ENCODE results near the gene ASTN2. TPM values are rescaled to one million over a fixed set of nuclear protein-coding genes. Genes with fewer than 3 reads are reported as not detected.

ASTN2 gene
- total RNA-seq, 1 experiment from 2014 or later: 4.8 TPM

GRCh38 chr9:117368684-117369230 lies 46.1 kb downstream of the ASTN2 start:
- intact Hi-C loops (cut with micrococcal nuclease): no loop called here
- no peak for ATAC-seq
- RAD21 ChIA-PET (ENCODE audit: low non-redundant PET in 1 of 2, low total read pairs in 2 of 2, uncharacterized antibody in 2 of 2, unreplicated experiment in 2 of 2): no interaction called here
- Histone ChIP-seq H2AFZ (ENCODE audit: low read depth, low read length, poor library complexity, severe bottlenecking) (no peak overlapping the region), H3K9ac (ENCODE audit: low read length) (no peak overlapping the region), H3K36me3 (ENCODE audit: control insufficient read depth in 1 of 2, insufficient read depth in 2 of 2, low read length in 2 of 2) (no peaks in the 10 kb centered on the region), H4K20me1 (ENCODE audit: insufficient read depth) (no peaks in the 10 kb centered on the region), H3K9me3 (ENCODE audit: control insufficient read depth in 1 of 2, insufficient read depth in 1 of 2, low read depth in 1 of 2, low read length in 2 of 2) (peaks cover 0 to 6% of the 10 kb centered on the region in 2 experiments; a peak in 2 of 4 replicates), H3K27me3 (ENCODE audit: insufficient read depth, low read length) (no peaks in the 10 kb centered on the region), H3K4me2 (ENCODE audit: low read length) (no peak overlapping the region), H3K79me2 (ENCODE audit: insufficient read depth, low read length) (no peaks in the 10 kb centered on the region), H3K4me1 (ENCODE audit: control insufficient read depth in 1 of 2, insufficient read depth in 2 of 2, low read length in 2 of 2) (no peaks in the 10 kb centered on the region), H3K4me3 (replicated peaks in 1 of 2; ENCODE audit: low read depth in 1 of 2, low read length in 2 of 2) (no peak overlapping the region), H3K9me2 (ENCODE audit: insufficient read depth) (no peaks in the 10 kb centered on the region), H3K27ac (ENCODE audit: low read depth, low read length) (no peak overlapping the region)
- CTCF ChIA-PET: no interaction called here
- DNase-seq (ENCODE audit: low read depth, low spot score): no peak
- no peak for TF ChIP-seq EGR1 (IDR thresholded peaks at IDR 0.05; ENCODE audit: low read depth)
- TF ChIP-seq MAX (IDR thresholded peaks at IDR 0.05): no peak
- no peak for TF ChIP-seq FOSL1 (IDR thresholded peaks at IDR 0.05; ENCODE audit: low read depth)
- no peak for TF ChIP-seq ZFX (IDR thresholded peaks at IDR 0.05)
- TF ChIP-seq, protein P1, sequence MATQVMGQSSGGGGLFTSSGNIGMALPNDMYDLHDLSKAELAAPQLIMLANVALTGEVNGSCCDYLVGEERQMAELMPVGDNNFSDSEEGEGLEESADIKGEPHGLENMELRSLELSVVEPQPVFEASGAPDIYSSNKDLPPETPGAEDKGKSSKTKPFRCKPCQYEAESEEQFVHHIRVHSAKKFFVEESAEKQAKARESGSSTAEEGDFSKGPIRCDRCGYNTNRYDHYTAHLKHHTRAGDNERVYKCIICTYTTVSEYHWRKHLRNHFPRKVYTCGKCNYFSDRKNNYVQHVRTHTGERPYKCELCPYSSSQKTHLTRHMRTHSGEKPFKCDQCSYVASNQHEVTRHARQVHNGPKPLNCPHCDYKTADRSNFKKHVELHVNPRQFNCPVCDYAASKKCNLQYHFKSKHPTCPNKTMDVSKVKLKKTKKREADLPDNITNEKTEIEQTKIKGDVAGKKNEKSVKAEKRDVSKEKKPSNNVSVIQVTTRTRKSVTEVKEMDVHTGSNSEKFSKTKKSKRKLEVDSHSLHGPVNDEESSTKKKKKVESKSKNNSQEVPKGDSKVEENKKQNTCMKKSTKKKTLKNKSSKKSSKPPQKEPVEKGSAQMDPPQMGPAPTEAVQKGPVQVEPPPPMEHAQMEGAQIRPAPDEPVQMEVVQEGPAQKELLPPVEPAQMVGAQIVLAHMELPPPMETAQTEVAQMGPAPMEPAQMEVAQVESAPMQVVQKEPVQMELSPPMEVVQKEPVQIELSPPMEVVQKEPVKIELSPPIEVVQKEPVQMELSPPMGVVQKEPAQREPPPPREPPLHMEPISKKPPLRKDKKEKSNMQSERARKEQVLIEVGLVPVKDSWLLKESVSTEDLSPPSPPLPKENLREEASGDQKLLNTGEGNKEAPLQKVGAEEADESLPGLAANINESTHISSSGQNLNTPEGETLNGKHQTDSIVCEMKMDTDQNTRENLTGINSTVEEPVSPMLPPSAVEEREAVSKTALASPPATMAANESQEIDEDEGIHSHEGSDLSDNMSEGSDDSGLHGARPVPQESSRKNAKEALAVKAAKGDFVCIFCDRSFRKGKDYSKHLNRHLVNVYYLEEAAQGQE (IDR thresholded peaks at IDR 0.05; ENCODE audit: low read depth): no peak
- TF ChIP-seq ZBTB33 (IDR thresholded peaks at IDR 0.05; ENCODE audit: extremely low read depth, insufficient replicate concordance, low read length): no peak
- no peak for TF ChIP-seq EZH2phosphoT487 (IDR thresholded peaks at IDR 0.05; ENCODE audit: borderline replicate concordance)
- TF ChIP-seq CEBPB (IDR thresholded peaks at IDR 0.05; ENCODE audit: low read depth): no peak
- TF ChIP-seq POLR2AphosphoS5 (IDR thresholded peaks at IDR 0.05; ENCODE audit: low read depth, low read length): no peak
- no peak for TF ChIP-seq ZNF274 (IDR thresholded peaks at IDR 0.05; ENCODE audit: low read depth, low read length)
- no peak for TF ChIP-seq TCF7L2 (IDR thresholded peaks at IDR 0.05; ENCODE audit: borderline replicate concordance, extremely low read depth, insufficient read depth, insufficient read length)
- no peak for TF ChIP-seq ELF1 (IDR thresholded peaks at IDR 0.05; ENCODE audit: borderline replicate concordance, low read depth)
- TF ChIP-seq CBX3 (IDR thresholded peaks at IDR 0.05; ENCODE audit: low read depth): no peak
- no peak for TF ChIP-seq ATF3 (IDR thresholded peaks at IDR 0.05)
- TF ChIP-seq SIN3A (IDR thresholded peaks at IDR 0.05; ENCODE audit: low read depth): no peak
- TF ChIP-seq YY1 (IDR thresholded peaks at IDR 0.05; ENCODE audit: extremely low read depth, insufficient replicate concordance, low read depth, low read length): no peak
- no peak for TF ChIP-seq POLR2A (IDR thresholded peaks at IDR 0.05; ENCODE audit: borderline replicate concordance, extremely low read depth, insufficient read depth, insufficient read length)
- BruUV-seq (replicated peaks): no TSS peak
- POLR2A ChIA-PET: no interaction called here
